Amniotic epithelial cell (primary cell): ENCODE data around the gene CCDC85B.

Experiments
- DNase-seq: peaks from one replicate; pipeline ENCODE4 v3.0.0-alpha.2; 2010; ENCODE audit warnings: low read depth

The CCDC85B gene

DNA sequence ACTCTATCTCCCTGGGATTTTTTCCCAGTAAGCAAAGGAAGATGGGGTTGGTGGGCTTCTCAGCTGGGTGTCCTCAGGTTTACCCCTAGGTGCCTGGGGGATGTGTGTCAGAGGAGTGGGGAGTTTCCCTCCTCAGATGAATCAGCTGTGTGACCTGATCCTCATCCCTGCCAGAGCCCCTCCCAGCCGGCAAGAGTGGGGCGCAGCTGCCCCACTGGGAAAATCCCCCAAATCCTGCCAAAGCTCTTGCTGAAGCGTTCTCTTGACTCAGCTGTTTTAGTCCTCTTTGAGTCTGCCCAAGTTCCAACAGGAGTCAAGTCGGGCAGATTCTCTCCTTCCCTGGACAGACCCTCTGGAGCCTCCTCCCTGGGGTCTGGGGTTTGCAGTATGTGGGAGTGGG lies 22.4 kb downstream of the CCDC85B start:
- DNase-seq, result peak; percentile 39

DNA sequence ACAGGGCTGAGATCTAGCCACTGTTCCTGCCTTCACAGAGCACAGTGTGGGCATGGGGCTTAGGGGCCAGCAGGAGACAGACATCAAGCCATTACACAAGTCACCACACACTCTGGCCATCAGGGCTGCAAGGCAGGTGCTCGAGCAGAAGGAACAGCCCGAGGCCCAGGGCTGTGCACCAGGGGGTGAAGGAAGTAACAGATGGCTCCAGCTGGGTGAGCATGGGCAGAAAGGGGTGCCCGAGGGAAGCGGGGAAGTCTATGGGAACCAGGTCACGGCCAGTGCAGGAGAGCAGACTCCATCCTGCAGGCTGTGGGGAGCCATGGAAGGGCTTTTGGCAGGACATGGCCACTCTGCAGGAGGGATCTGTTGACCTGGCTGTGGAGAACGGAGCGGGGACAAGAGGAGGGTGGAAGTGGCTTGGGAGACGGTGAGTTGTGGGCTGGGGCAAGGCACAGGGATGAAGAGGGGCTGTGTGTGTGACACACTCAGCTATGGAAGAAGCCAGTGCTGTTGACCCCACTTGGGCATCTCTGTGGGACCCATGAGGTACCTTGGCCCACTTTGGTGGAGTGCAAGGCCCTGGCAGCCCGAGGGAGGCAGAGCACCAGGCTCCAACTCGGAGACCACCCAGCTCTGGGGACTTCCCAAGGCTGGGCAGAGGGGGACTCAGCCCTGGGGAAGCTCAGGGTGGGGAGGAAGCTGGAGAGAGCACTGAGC lies 24.8 kb downstream of the CCDC85B start:
- no peak for DNase-seq

GRCh38 chr11:65915821-65916251 lies 25.4 kb downstream of the CCDC85B start:
- DNase-seq, result peak; percentile 96

GRCh38 chr11:65916391-65916790 lies 25.9 kb downstream of the CCDC85B start:
- DNase-seq, result no peak

DNA sequence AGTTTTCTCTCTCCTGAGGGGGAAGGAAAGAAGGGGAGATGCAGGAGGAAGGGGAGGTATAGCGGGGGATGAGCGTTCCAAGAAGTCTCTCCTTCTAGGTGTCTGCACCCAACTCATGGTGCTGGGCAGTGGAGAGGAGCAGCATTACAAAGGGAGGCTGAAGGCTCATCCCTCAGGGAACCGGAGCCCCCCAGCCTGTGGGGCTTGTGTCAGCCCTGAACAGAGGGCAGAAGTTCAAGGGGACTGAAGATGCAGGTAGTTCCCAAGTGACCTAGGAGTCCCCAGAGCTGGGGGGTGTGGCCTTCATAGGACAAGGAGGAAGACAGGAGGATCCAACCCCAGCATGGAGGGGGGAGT lies 26.6 kb downstream of the CCDC85B start:
- no peak for DNase-seq

- no peak for DNase-seq
These were observed 27.1 kb downstream of the CCDC85B start for GRCh38 chr11:65917434-65918210.

GRCh38 chr11:65918211-65919140 lies 28.0 kb downstream of the CCDC85B start, which contains the start of gene C11orf68:
Gene C11orf68, minus strand, starts transcription at chr11:65919062. Its CDS starts 31 bp downstream, at chr11:65919031.
- DNase-seq, result no peak

GRCh38 chr11:65919141-65919572 lies 28.7 kb downstream of the CCDC85B start, which contains the start of gene DRAP1:
Gene DRAP1, plus strand, starts transcription at chr11:65919426. Its CDS starts 76 bp downstream, at chr11:65919502.
- peak; percentile 97 for DNase-seq

DNA sequence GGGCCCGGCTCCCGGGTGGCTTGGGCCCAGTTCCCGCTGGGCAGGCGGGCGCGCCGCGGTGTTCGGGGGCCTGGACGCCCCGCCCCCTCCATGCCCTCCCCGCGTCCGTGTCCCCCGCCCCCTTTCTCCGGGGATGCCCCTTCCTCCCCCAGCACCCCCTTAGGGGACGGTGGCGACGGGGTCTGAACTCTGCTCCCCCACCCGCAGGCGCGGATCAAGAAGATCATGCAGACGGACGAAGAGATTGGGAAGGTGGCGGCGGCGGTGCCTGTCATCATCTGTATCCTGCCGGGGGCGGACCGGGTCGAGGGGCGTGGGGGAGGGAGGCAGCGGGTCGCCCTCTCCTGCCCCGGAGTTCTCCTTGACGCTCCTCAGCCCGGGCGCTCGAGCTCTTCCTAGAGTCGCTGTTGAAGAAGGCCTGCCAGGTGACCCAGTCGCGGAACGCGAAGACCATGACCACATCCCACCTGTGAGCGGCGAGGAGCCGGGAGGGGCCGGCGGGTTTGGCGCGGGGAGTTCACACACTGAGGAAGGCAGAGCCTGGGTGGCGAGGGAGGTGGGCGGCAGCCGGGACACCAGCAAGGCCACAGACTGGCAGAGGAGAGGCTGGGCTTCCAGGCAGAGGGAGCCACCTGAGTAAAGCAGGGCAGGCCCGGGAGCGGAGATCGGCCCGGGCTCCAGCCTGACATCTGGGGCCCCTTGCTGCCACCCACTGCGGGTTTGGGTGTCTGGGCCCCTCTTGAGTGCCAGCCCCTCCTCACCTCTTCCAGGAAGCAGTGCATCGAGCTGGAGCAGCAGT lies 29.3 kb downstream of the CCDC85B start:
- no peak for DNase-seq

DNA sequence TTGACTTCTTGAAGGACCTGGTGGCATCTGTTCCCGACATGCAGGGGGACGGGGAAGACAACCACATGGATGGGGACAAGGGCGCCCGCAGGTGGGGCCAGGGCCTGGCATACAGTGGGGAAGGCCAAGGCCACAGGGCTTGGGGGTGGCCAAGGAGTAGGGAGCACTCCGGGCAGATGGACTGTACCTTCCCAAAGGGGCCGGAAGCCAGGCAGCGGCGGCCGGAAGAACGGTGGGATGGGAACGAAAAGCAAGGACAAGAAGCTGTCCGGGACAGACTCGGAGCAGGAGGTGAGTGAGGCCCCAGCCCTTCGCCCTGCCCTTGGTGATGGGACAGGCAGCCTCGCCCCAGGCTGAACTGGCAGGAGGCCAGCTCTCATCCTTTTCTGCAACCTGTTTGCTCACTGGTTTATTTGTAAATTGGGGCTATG lies 29.9 kb downstream of the CCDC85B start:
- no peak for DNase-seq

GRCh38 chr11:65921033-65921555 lies 30.6 kb downstream of the CCDC85B start:
- no peak for DNase-seq

DNA sequence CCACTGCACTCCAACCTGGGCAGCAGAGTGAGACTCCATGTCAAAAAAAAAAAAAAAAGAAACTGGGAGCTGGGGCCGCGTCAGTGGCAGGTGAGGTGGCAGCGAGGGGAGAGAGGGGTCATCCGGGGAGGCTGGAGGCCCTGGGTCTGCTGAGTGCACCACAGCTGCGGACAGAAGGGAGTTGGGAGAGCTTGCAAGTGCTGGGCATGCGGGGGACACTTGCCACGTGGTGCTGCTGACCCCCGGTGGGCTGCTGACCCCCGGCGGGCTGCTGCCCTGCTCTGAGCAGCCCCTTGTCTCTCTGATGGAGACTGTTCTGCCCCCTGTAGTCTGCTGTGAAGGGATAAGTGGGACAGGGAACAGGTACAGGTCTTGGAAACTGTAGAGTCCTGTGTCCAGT lies 31.4 kb downstream of the CCDC85B start:
- no peak for DNase-seq

DNA sequence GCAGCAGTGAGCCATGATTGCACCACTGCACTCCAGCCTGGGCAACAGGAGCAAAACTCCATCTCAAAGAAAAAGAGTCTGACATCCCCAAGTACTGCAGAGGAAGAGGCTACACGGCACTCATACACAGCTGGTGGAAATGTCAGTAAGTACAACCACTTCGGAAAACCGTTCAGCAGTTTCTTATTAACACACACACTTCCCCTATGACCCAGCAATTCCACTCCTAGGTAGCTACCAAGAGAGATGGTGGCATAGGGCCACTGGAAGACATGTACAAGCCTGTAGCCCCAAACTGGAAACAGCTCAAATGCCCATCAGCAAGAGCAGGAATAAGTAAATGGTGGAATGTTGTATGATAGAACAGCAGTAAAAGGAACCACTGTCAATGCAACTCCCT lies 32.1 kb downstream of the CCDC85B start:
- no peak for DNase-seq

GRCh38 chr11:65925397-65925796 lies 34.9 kb downstream of the CCDC85B start:
- DNase-seq, result no peak

GRCh38 chr11:65927904-65928397 lies 37.5 kb downstream of the CCDC85B start:
- no peak for DNase-seq

DNA sequence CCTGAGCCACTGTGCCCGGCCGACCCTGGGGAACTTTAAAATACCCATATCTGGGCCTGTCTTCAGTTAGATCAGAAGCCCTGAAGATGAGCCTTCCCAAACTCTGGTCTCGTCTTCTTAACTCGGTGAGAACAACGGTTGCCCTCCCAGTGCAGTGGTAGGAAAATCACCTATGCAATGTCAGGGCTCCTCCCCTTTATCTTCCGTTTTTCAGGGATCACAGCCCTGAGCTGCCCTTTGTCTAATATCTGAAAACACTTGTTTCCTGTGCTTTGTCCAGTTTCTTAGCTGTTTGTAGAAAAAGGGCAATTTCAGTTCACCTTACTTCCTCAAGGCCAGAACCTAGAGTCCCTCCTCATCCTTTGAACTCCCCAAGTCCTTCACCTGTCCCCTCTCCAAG lies 38.2 kb downstream of the CCDC85B start:
- DNase-seq, result no peak

DNA sequence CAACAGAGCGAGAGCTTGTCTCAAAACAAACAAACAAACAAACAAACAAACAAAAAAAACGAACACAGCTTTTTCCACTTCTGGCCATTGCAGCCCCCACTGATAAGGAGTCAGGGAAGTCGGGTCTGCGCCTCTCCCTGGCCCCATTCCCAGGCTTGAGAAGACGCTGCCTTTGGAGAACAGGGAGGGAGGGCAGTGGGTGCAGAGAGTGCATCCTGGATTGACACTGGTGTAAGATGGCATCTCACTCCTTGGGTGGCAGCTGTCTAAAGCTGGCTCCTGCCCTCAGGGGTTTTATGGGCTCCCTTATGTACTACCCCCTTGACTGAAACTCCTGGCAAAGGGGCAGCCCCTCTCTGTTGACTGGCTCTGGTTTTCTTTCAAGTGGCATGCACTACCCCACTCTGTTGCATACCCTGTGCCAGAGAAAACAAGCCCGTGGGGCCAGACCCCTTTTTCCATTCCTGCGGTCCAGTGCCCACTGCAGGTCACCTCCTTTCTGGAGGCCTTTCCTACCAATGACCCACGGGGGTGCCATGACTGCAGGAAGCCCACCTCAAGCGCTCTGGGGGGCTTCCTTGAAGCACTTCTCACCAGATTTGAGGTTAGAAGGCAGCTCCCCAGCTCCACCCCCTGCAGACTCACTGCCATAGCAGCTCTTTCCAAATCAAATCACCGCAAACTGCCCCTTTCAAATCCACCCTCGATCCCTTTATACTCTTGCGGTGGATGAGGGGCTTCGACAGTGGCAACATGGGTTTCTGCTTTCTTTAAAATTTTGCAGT lies 41.5 kb downstream of the CCDC85B start:
- DNase-seq, result no peak

GRCh38 chr11:65932558-65932919 lies 42.1 kb downstream of the CCDC85B start:
- peak; percentile 28 for DNase-seq

GRCh38 chr11:65934014-65934413 lies 43.5 kb downstream of the CCDC85B start:
- DNase-seq, result no peak

- no peak for DNase-seq
These were observed 47.3 kb downstream of the CCDC85B start for GRCh38 chr11:65937766-65938165.
